IMR-90 (cell line): ENCODE results near the gene FANCF. TPM values are rescaled to one million over a fixed set of nuclear protein-coding genes. Genes with fewer than 3 reads are reported as not detected.

Experiments used
- ATAC-seq: fragments of 200-7000 bp; cut with Tn5 transposase; 2 replicates; pipeline ENCODE4 v1.9.1; 2020; ENCODE audit warnings: low read depth, mild to moderate bottlenecking, moderate library complexity
- BruUV-seq: library from RNA; stranded (reverse); fragments of 400-500 nt; replicated peaks from 2 replicates; lab custom pipeline; 2021; lab: Mats Ljungman, UMichigan
- CTCF ChIA-PET: fragments of 300-600 bp; formaldehyde crosslinking; extraction: SDS; loops from one replicate; lab custom pipeline; 2021; ENCODE audit warnings: antibody characterized with exemption; lab: Yijun Ruan, JAX
- POLR2A ChIA-PET: fragments of 300-600 bp; sonication (Branson Sonifier 250); formaldehyde crosslinking; loops from one replicate; lab custom pipeline; 2022; ENCODE audit warnings: antibody characterized with exemption; ENCODE audit not compliant: unreplicated experiment; lab: Charles Lee
- DNase-seq: peaks from one replicate; pipeline ENCODE4 v3.0.0; 2013
- H2AFZ ChIP-seq: replicated peaks from 2 replicates; pipeline ENCODE3; 2013; ENCODE audit warnings: low read length, mild to moderate bottlenecking; ENCODE audit not compliant: poor library complexity
- H2AK5ac ChIP-seq: 2 replicates; pipeline ENCODE4 v1.6.1; 2013; ENCODE audit warnings: low read depth, low read length, inconsistent platforms
- H2AK9ac ChIP-seq: replicated peaks from 2 replicates; pipeline ENCODE3; 2013; ENCODE audit warnings: mild to moderate bottlenecking, low read depth, low read length, moderate library complexity; ENCODE audit not compliant: poor library complexity
- H2BK120ac ChIP-seq: 2 replicates; pipeline ENCODE4 v1.6.1; 2013; ENCODE audit warnings: low read depth, low read length, inconsistent platforms
- H2BK15ac ChIP-seq: 3 replicates; pipeline ENCODE4 v1.6.1; 2013; ENCODE audit warnings: low read depth, low read length, inconsistent platforms
- H2BK20ac ChIP-seq: 2 replicates; pipeline ENCODE4 v1.6.1; 2013; ENCODE audit warnings: low read depth, mild to moderate bottlenecking, inconsistent platforms, low read length, moderate library complexity
- H2BK5ac ChIP-seq: 2 replicates; pipeline ENCODE4 v1.6.1; 2013; ENCODE audit warnings: mild to moderate bottlenecking, low read depth, low read length, inconsistent platforms; ENCODE audit not compliant: poor library complexity, severe bottlenecking
- H3K14ac ChIP-seq: replicated peaks from 2 replicates; pipeline ENCODE4 v1.6.1; 2013; ENCODE audit warnings: low read depth, low read length, inconsistent platforms
- H3K18ac ChIP-seq: 2 replicates; pipeline ENCODE4 v1.6.1; 2013; ENCODE audit warnings: low read depth, low read length, control low read depth
- H3K23ac ChIP-seq: 2 replicates; pipeline ENCODE4 v1.6.1; 2013; ENCODE audit warnings: low read depth, low read length, inconsistent platforms
- H3K27ac ChIP-seq: 2 replicates; pipeline ENCODE4 v1.5.1; 2013; ENCODE audit warnings: mild to moderate bottlenecking, control low read depth, low read length; ENCODE audit not compliant: insufficient read depth
- H3K27me3 ChIP-seq: 2 replicates; pipeline ENCODE4 v1.6.1; 2013; ENCODE audit warnings: low read length; ENCODE audit not compliant: control insufficient read depth, insufficient read depth
- H3K36me3 ChIP-seq: 2 replicates; pipeline ENCODE4 v1.6.1; 2013; ENCODE audit warnings: low read length, mixed read lengths; ENCODE audit not compliant: control insufficient read depth, insufficient read depth
- H3K4ac ChIP-seq: 2 replicates; pipeline ENCODE4 v1.6.1; 2013; ENCODE audit warnings: low read depth, low read length, inconsistent platforms
- H3K4me1 ChIP-seq: 2 replicates; pipeline ENCODE4 v1.6.1; 2013; ENCODE audit warnings: low read length, mixed read lengths; ENCODE audit not compliant: control insufficient read depth, insufficient read depth
- H3K4me2 ChIP-seq: 2 replicates; pipeline ENCODE4 v1.6.1; 2013; ENCODE audit warnings: low read depth, mild to moderate bottlenecking, control low read depth, low read length, moderate library complexity
- H3K4me3 ChIP-seq: 2 replicates; pipeline ENCODE4 v1.5.1; 2013; ENCODE audit warnings: low read depth, mild to moderate bottlenecking, control low read depth, low read length, moderate library complexity; ENCODE audit not compliant: insufficient read depth
- H3K56ac ChIP-seq: 2 replicates; pipeline ENCODE4 v1.6.1; 2013; ENCODE audit warnings: low read length, inconsistent platforms; ENCODE audit not compliant: insufficient read depth; ENCODE audit errors: extremely low read depth
- H3K79me1 ChIP-seq, 2 experiments: 2 replicates each; pipeline ENCODE4 v1.6.1; 2013; ENCODE audit warnings: low read length in 2 of 2, inconsistent platforms in 1 of 2, low read depth in 1 of 2
- H3K9ac ChIP-seq: 2 replicates; pipeline ENCODE4 v1.6.1; 2013; ENCODE audit warnings: low read depth, low read length, control low read depth
- H3K9me1 ChIP-seq: 2 replicates; pipeline ENCODE4 v1.6.1; 2013; ENCODE audit warnings: low read length, inconsistent platforms; ENCODE audit not compliant: insufficient read depth
- H3K9me3 ChIP-seq: 2 replicates; pipeline ENCODE4 v1.6.1; 2013; ENCODE audit warnings: low read length; ENCODE audit not compliant: control insufficient read depth, insufficient read depth
- H4K20me1 ChIP-seq: 2 replicates; pipeline ENCODE4 v1.6.1; 2013; ENCODE audit warnings: low read length, inconsistent platforms; ENCODE audit not compliant: insufficient read depth
- H4K5ac ChIP-seq: 2 replicates; pipeline ENCODE4 v1.6.1; 2013; ENCODE audit warnings: mild to moderate bottlenecking, low read depth, low read length, control low read depth
- H4K8ac ChIP-seq, 2 experiments: 2 replicates each; pipeline ENCODE4 v1.6.1; 2013; ENCODE audit warnings: low read depth in 2 of 2, low read length in 2 of 2, control low read depth in 1 of 2, inconsistent platforms in 1 of 2
- H4K91ac ChIP-seq: 2 replicates; pipeline ENCODE4 v1.6.1; 2013; ENCODE audit warnings: low read depth, low read length, inconsistent platforms; ENCODE audit not compliant: insufficient read depth
- CEBPB ChIP-seq: IDR thresholded peaks from 2 replicates; pipeline ENCODE4 v1.6.1; 2012; ENCODE audit warnings: low read depth, low read length, improper control_type of control experiment
- CTCF ChIP-seq: conservative IDR thresholded peaks from 2 replicates; pipeline ENCODE4 v1.5.1; 2012; ENCODE audit warnings: mild to moderate bottlenecking, low read depth, low read length, improper control_type of control experiment
- ELK1 ChIP-seq: fragments of 150-350 bp; IDR thresholded peaks from 2 replicates; pipeline ENCODE4 v1.6.1; 2016; ENCODE audit warnings: low read depth, mild to moderate bottlenecking, low read length, moderate library complexity, borderline replicate concordance
- FOS ChIP-seq: fragments of 150-350 bp; IDR thresholded peaks from 2 replicates; pipeline ENCODE4 v1.6.1; 2016; ENCODE audit warnings: low read depth, low read length
- MAFK ChIP-seq: IDR thresholded peaks from 2 replicates; pipeline ENCODE4 v1.6.1; 2012; ENCODE audit warnings: low read depth, low read length, improper control_type of control experiment
- MXI1 ChIP-seq: IDR thresholded peaks from 2 replicates; pipeline ENCODE4 v1.6.1; 2012; ENCODE audit warnings: low read depth, mild to moderate bottlenecking, low read length, moderate library complexity, borderline replicate concordance
- RFX5 ChIP-seq: IDR thresholded peaks from 2 replicates; pipeline ENCODE4 v1.8.0; 2012; ENCODE audit warnings: low read depth, mild to moderate bottlenecking, low read length, moderate library complexity
- USF2 ChIP-seq: fragments of 150-350 bp; IDR thresholded peaks from 2 replicates; pipeline ENCODE4 v1.6.1; 2017; ENCODE audit warnings: mild to moderate bottlenecking, antibody characterized with exemption, low read length, low read depth
- WGBS, 2 experiments: methylation state at CpG; one replicate each; pipeline versions ENCODE4 v1.1.5 to v1.1.7; 2013; ENCODE audit warnings: missing lambda C conversion rate in 2 of 2; ENCODE audit not compliant: insufficient read length in 1 of 2; ENCODE audit errors: extremely low coverage in 2 of 2; 5-methylcytosine and 5-hydroxymethylcytosine counted together
- dilution Hi-C: fragments of 300-500 bp; cut with HindIII; formaldehyde crosslinking; loops from one replicate; pipeline ENCODE4 v1.14.3; 2018; ENCODE audit warnings: low sequenced_read_pairs; ENCODE audit not compliant: unreplicated experiment
- in situ Hi-C: fragments of 300-500 bp; cut with MboI; formaldehyde crosslinking; loops from 3 replicates; pipeline ENCODE4 v1.14.3; 2019; ENCODE audit warnings: low sequenced_read_pairs, inconsistent platforms, mixed read lengths
- intact Hi-C: fragments of 100-400 bp; cut with micrococcal nuclease; formaldehyde crosslinking; loops from 2 replicates; pipeline ENCODE4 v1.10.0; 2022
- polyA plus RNA-seq, 3 experiments: library from polyadenylated mRNA; depleted of rRNA; stranded (reverse); fragments of >200 nt; gene quantifications; 2 replicates each; pipeline ENCODE4 v1.2.3, GENCODE V29; 2012; ENCODE audit warnings: low replicate concordance in 1 of 3
- total RNA-seq: library from RNA; depleted of rRNA; stranded (reverse); fragments of >200 nt; gene quantifications from 2 replicates; pipeline ENCODE4 v1.2.3, GENCODE V29; 2012

Gene FANCF
- total and polyA plus RNA-seq, 2 of the 4 experiments (the other 2 are of a cell fraction), result 3.3 to 5.6 TPM

GRCh38 chr11:22624742-22625447, 728 bp downstream of the FANCF start:
- peaks cover 4 to 12% of the 10 kb centered on the region in 2 experiments; a peak in 3 of 4 replicates for H3K79me1 ChIP-seq
- H2AFZ ChIP-seq, result peak overlapping the region; percentile 99
- H3K4me2 ChIP-seq, result peak overlapping the region; percentile 93
- H2BK15ac ChIP-seq, result no peak overlapping the region
- no peaks in the 10 kb centered on the region for H3K4me1 ChIP-seq
- peak overlapping the region; percentile 59 for H3K9ac ChIP-seq
- peak overlapping the region; percentile 41 to 85; a peak in 3 of 4 replicates for H4K8ac ChIP-seq
- H3K27ac ChIP-seq, result peak overlapping the region; percentile 71
- H2AK9ac ChIP-seq, result peak overlapping the region; percentile 67
- H3K4me3 ChIP-seq, result peak overlapping the region; percentile 83
- H3K23ac ChIP-seq, result peak overlapping the region; percentile 34; the same call in 1 of the 2 replicates
- BruUV-seq, result no TSS peak
- DNase-seq, result peak; percentile 60
- no peak overlapping the region for H2AK5ac ChIP-seq
- H3K14ac ChIP-seq, result peak overlapping the region; percentile 14; the same call in 1 of the 2 replicates
- CTCF ChIA-PET, result no interaction called here
- peak overlapping the region; percentile 28 for H4K5ac ChIP-seq
- peak overlapping the region; percentile 22 for H4K91ac ChIP-seq
- ATAC-seq, result peak; percentile 64
- intact Hi-C loops (loop anchor here (5.0 kb wide), 1 partner anchor 202 kb away; the partner anchor contains the start of gene SVIP), in situ Hi-C loops (no loop called here), dilution Hi-C loops (no loop called here)
- H3K36me3 ChIP-seq, result no peaks in the 10 kb centered on the region
- WGBS, 2 experiments, result 1% methylated on average over 24 of the region's 31 CpGs; no CpG with 5 or more reads in 1 of the 2 experiments
- no peaks in the 10 kb centered on the region for H4K20me1 ChIP-seq
- POLR2A ChIA-PET, result no interaction called here
- H3K18ac ChIP-seq, result no peak overlapping the region
- H3K9me1 ChIP-seq, result no peaks in the 10 kb centered on the region
- peak overlapping the region; percentile 42 for H3K4ac ChIP-seq
- H3K27me3 ChIP-seq, result no peaks in the 10 kb centered on the region
- TF ChIP-seq MXI1 (no peak; the same call in 1 of the 2 replicates), FOS (no peak), CEBPB (peak; percentile 73), ELK1 (no peak), CTCF (peak; percentile 39), MAFK (no peak), RFX5 (no peak), USF2 (no peak)
- H2BK5ac ChIP-seq, result no peak overlapping the region
- no peak overlapping the region for H2BK20ac ChIP-seq
- no peaks in the 10 kb centered on the region for H3K9me3 ChIP-seq
- H3K56ac ChIP-seq, result 0 out of 2 replicates have a peak overlapping the region, but pooled peaks have one; percentile 12
- H2BK120ac ChIP-seq, result no peak overlapping the region
